Right lobe of liver (tissue), 6 donors: ENCODE data around the gene TMEM52. TPM values are rescaled to one million over a fixed set of nuclear protein-coding genes. Genes with fewer than 3 reads are reported as not detected.
A peak's percentile ranks its signal among the peaks of the same experiment; 100 is the strongest.

Experiments
- ATAC-seq, 4 donors: fragments of 200-7000 bp; cut with Tn5 transposase; one replicate each; pipeline ENCODE4 v1.9.1; 2020; ENCODE audit warnings: mild to moderate bottlenecking in 4 of 4, moderate library complexity in 4 of 4
- DNase-seq, 3 donors: peaks; one replicate each; pipeline ENCODE4 v3.0.0-alpha.2; 2020
- H3K27ac ChIP-seq, 3 donors: fragments of 200-600 bp; one replicate each; pipeline ENCODE4 v1.8.0; 2022
- H3K27me3 ChIP-seq, 2 donors: fragments of 200-600 bp; one replicate each; pipeline ENCODE4 v1.8.0; 2022
- H3K36me3 ChIP-seq, 4 donors: fragments of 200-600 bp; sonication (generic) in 1 of 4; one replicate each; pipeline versions ENCODE4 v1.5.1 to v1.8.0; 2017 to 2022; ENCODE audit warnings: control low read depth in 1 of 4
- H3K4me1 ChIP-seq, 4 donors: fragments of 200-600 bp; sonication (generic) in 1 of 4; one replicate each; pipeline versions ENCODE4 v1.5.1 to v1.8.0; 2017 to 2022; ENCODE audit warnings: control low read depth in 1 of 4
- H3K4me3 ChIP-seq, 3 donors: fragments of 200-600 bp; one replicate each; pipeline ENCODE4 v1.8.0; 2022
- H3K9me3 ChIP-seq, 4 donors: fragments of 200-600 bp; sonication (generic) in 1 of 4; one replicate each; pipeline versions ENCODE4 v1.5.1 to v1.8.0; 2017 to 2022; ENCODE audit warnings: control low read depth in 1 of 4
- POLR2A ChIP-seq: fragments of 450-650 bp; IDR thresholded peaks from one replicate; pipeline ENCODE4 v1.6.1; 2017; ENCODE audit warnings: antibody characterized with exemption, mild to moderate bottlenecking
- WGBS: methylation state at CpG from one replicate; pipeline ENCODE4 v1.1.6; 2018; ENCODE audit warnings: low coverage, low lambda C conversion rate; ENCODE audit not compliant: insufficient coverage; ENCODE audit errors: missing lambda C conversion rate; 5-methylcytosine and 5-hydroxymethylcytosine counted together
- intact Hi-C, 2 donors: fragments of 100-400 bp; cut with DNase I; formaldehyde crosslinking; loops; one replicate each; pipeline versions ENCODE4 v1.11.2 to v1.14.1; 2022
- total RNA-seq, 6 experiments: library from RNA; depleted of rRNA in 2 of 6; stranded (reverse); fragments of >200 nt in 2 of 6; fragmentation: NEBNext Ultra II Directional in 3 of 6; extraction: Animal tissue kit (Norgen Biotek cat#: 25700) in 3 of 6; gene quantifications; one replicate each; pipeline versions ENCODE4 v1.1.0 to v1.2.4, GENCODE V29; 2016 to 2023
- TF ChIP-seq, protein P1 (sequence below), 4 donors: fragments of 200-600 bp in 3 of 4; fragments of 450-650 bp in 1 of 4; IDR thresholded peaks; one replicate each; pipeline versions ENCODE4 v1.5.1 to v1.8.0; 2016 to 2022; ENCODE audit warnings: antibody characterized with exemption in 4 of 4, mild to moderate bottlenecking in 2 of 4
- donor health status: DM: no; HTN: yes; CAD: no.
- donor health status: DM: no; HTN: no; CAD: no.
- donor health status: DM: no; HTN: no; CAD: no.
- donor health status: DM: no; HTN: yes; CAD: no.
- donor health status: DM: no; HTN: yes; CAD: no.

TMEM52 gene
- total RNA-seq, 6 experiments from 2014 or later, result 2.3 to 13.2 (median 6.0) TPM

DNA sequence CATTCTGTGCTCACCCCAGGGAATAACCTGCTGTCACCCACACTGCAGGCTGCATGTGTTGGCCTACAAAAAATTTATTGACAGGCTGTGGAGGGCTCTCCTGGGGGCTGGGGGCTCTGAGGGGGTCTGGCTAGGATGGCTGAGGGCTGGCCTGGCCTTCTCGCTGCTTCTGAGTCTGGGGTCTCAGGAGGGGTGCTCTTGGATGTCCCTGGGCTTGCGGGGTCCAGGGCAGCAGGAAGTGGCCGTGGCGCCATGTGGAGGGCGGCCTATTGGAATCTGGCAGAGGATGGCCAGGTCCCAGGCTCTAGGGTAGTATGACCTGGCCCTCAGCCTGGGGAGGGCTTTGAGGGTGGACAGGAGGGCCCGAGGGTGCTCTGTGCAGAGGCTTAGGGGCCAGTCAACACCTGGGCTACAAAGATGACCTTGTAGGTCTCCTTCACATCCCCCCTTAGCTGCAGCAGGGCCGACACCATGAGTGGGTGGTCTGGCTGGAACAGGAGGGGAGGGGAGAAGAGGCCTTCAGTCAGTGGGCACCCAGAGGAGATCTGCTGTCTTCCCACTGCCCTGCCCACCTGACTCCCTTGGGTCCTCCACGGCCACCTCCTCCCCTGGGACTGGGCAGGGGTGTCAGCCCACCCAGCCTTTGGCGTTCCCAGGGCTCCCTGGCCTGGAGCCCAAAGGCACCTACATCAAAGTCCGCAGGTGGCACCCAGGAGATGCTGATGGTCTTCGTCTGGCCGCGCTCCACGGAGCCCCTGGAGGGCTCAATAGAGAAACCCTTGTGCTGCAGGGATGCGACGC lies 3.0 kb upstream of the TMEM52 start:
- WGBS, result 100% methylated on average over 1 of the region's 16 CpGs
- H3K27me3 ChIP-seq, result no peaks in the 10 kb centered on the region
- peak in 2 of 3 donors; percentile 49 to 53 for DNase-seq
- peaks cover 0 to 23% (median 10%) of the 10 kb centered on the region in 4 donors for H3K4me1 ChIP-seq
- no peak overlapping the region for H3K4me3 ChIP-seq
- no peak overlapping the region for H3K27ac ChIP-seq
- intact Hi-C loops, result no loop called here
- TF ChIP-seq, protein P1, sequence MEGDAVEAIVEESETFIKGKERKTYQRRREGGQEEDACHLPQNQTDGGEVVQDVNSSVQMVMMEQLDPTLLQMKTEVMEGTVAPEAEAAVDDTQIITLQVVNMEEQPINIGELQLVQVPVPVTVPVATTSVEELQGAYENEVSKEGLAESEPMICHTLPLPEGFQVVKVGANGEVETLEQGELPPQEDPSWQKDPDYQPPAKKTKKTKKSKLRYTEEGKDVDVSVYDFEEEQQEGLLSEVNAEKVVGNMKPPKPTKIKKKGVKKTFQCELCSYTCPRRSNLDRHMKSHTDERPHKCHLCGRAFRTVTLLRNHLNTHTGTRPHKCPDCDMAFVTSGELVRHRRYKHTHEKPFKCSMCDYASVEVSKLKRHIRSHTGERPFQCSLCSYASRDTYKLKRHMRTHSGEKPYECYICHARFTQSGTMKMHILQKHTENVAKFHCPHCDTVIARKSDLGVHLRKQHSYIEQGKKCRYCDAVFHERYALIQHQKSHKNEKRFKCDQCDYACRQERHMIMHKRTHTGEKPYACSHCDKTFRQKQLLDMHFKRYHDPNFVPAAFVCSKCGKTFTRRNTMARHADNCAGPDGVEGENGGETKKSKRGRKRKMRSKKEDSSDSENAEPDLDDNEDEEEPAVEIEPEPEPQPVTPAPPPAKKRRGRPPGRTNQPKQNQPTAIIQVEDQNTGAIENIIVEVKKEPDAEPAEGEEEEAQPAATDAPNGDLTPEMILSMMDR (IDR thresholded peaks at IDR 0.05), result no peak
- TF ChIP-seq POLR2A, result no peak
- H3K9me3 ChIP-seq, result no peaks in the 10 kb centered on the region
- no peaks in the 10 kb centered on the region for H3K36me3 ChIP-seq
- ATAC-seq, result no peak

DNA sequence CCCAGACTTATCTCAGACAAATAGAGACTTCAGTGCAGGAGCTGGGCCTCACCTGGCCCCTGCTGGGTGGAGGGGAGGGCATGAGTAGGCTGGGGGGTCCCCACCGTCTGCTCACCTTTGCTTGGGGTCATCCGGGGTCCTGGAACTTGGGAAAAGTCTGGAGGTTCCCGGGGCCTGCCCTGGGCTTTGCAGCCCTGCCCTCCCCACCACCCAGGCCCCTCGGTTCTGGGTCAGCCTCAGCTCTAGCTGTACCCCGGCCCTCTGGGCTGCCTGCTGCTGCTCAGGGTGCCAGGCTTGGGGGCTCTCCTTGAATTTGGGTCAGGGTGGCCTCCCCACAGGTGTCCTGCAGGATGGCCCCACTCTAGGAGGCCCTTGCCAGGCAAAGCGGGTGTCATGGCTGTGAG lies 2.4 kb upstream of the TMEM52 start:
- WGBS, result 83% methylated on average over 1 of the region's 6 CpGs
- DNase-seq, result peak in 2 of 3 donors; percentile 50 to 57
- intact Hi-C loops, result no loop called here

GRCh38 chr1:1920608-1921458 lies 1.8 kb upstream of the TMEM52 start:
- Histone ChIP-seq H3K36me3 (no peaks in the 10 kb centered on the region), H3K27me3 (no peaks in the 10 kb centered on the region), H3K9me3 (no peaks in the 10 kb centered on the region), H3K4me3 (no peak overlapping the region), H3K27ac (no peak overlapping the region), H3K4me1 (peaks cover 0 to 23% (median 10%) of the 10 kb centered on the region in 4 donors)
- WGBS, result 83% methylated on average over 5 of the region's 27 CpGs
- no peak for TF ChIP-seq POLR2A
- TF ChIP-seq, protein P1 (IDR thresholded peaks at IDR 0.05), result no peak
- intact Hi-C loops, result no loop called here
- ATAC-seq, result no peak
- peak in 2 of 3 donors; percentile 56 to 61 for DNase-seq

More for the DNA sequence above, 2.4 kb upstream of the TMEM52 start:
- Histone ChIP-seq H3K4me3 (no peak overlapping the region), H3K4me1 (peaks cover 0 to 23% (median 10%) of the 10 kb centered on the region in 4 donors), H3K27me3 (no peaks in the 10 kb centered on the region), H3K9me3 (no peaks in the 10 kb centered on the region), H3K36me3 (no peaks in the 10 kb centered on the region), H3K27ac (no peak overlapping the region)
- TF ChIP-seq, protein P1 (IDR thresholded peaks at IDR 0.05), result no peak
- no peak for TF ChIP-seq POLR2A
- no peak for ATAC-seq

GRCh38 chr1:1920057-1920607 lies 1.1 kb upstream of the TMEM52 start:
- no CpG with 5 or more reads among the region's 6 CpGs for WGBS
- Histone ChIP-seq H3K4me3 (no peak overlapping the region), H3K4me1 (peaks cover 0 to 23% (median 10%) of the 10 kb centered on the region in 4 donors), H3K27ac (no peak overlapping the region), H3K36me3 (no peaks in the 10 kb centered on the region), H3K27me3 (no peaks in the 10 kb centered on the region), H3K9me3 (no peaks in the 10 kb centered on the region)
- TF ChIP-seq POLR2A, result no peak
- TF ChIP-seq, protein P1 (IDR thresholded peaks at IDR 0.05), result no peak
- DNase-seq (peak in 1 of 3 donors; percentile 61), ATAC-seq (no peak)
- intact Hi-C loops, result no loop called here
